ENCODE results near the gene KDM7A. TPM values are rescaled to one million over a fixed set of nuclear protein-coding genes. Genes with fewer than 3 reads are reported as not detected.
A peak's percentile ranks its signal among the peaks of the same experiment; 100 is the strongest.

The KDM7A gene
- total and polyA plus RNA-seq, 9 of the 15 experiments (the other 6 are each of a cell fraction or from before 2014, with no cell fraction given) = 0.90 to 8.4 (median 7.0) TPM

DNA sequence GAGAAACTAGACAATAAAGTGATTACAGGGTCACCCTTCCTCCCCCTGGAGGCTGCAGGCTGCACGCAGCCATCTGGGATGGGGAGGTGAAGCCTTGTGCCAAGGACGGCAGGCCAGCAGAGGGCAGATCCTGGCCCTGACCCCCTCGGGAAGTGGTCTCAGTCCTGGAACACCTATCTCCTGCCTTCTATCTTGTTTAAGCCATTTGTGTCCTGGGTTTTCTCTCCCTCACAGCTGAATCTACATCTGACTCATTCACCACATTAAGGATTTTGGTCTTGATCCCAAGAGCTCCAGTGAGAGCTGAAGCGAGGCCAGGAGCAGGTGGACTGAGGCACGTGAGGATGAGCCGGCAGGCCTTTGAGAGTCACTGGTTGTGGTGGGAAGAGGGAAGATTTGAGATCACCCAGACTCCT is 97.7 kb downstream of the KDM7A start (continued):
- TF ChIP-seq, protein P1, sequence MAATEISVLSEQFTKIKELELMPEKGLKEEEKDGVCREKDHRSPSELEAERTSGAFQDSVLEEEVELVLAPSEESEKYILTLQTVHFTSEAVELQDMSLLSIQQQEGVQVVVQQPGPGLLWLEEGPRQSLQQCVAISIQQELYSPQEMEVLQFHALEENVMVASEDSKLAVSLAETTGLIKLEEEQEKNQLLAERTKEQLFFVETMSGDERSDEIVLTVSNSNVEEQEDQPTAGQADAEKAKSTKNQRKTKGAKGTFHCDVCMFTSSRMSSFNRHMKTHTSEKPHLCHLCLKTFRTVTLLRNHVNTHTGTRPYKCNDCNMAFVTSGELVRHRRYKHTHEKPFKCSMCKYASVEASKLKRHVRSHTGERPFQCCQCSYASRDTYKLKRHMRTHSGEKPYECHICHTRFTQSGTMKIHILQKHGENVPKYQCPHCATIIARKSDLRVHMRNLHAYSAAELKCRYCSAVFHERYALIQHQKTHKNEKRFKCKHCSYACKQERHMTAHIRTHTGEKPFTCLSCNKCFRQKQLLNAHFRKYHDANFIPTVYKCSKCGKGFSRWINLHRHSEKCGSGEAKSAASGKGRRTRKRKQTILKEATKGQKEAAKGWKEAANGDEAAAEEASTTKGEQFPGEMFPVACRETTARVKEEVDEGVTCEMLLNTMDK (IDR thresholded peaks at IDR 0.05; ENCODE audit: borderline replicate concordance, insufficient read depth, low read depth, low read length, poor library complexity, severe bottlenecking) = peak; percentile 80
- TF ChIP-seq GABPA (tag; conservative IDR thresholded peaks at IDR 0.05; ENCODE audit: low read depth) (no peak), ZBTB7A (IDR thresholded peaks at IDR 0.05; ENCODE audit: borderline replicate concordance, control insufficient read depth, low read depth, low read length) (peak; percentile 42; the same call in 1 of the 2 replicates), EGR1 (conservative IDR thresholded peaks at IDR 0.05) (no peak), CBFA2T3 (IDR thresholded peaks at IDR 0.05) (no peak), KAT7 (CRISPR knock-in tag; IDR thresholded peaks at IDR 0.05; ENCODE audit: borderline replicate concordance) (no peak), ZNF354B (CRISPR knock-in tag; IDR thresholded peaks at IDR 0.05) (no peak), CBX2 (IDR thresholded peaks at IDR 0.05; ENCODE audit: insufficient read depth, low read length, poor library complexity, severe bottlenecking) (no peak), SMC3 (conservative IDR thresholded peaks at IDR 0.05; ENCODE audit: insufficient read depth, low read depth, low read length) (peak; percentile 60; the same call in 1 of the 2 replicates), ZNF274 (IDR thresholded peaks at IDR 0.05; ENCODE audit: borderline replicate concordance, low read depth, low read length) (no peak), RUNX1 (IDR thresholded peaks at IDR 0.05; ENCODE audit: low read depth) (no peak), KHSRP (IDR thresholded peaks at IDR 0.05) (no peak), RCOR1 (IDR thresholded peaks at IDR 0.05; ENCODE audit: borderline replicate concordance in 1 of 2, low read depth in 2 of 2, low read length in 2 of 2) (0 out of 4 replicates have a peak, but pooled peaks of 1 of the 2 experiments have one; percentile 22), NCOA1 (IDR thresholded peaks at IDR 0.05; ENCODE audit: low read depth) (no peak), CC2D1A (IDR thresholded peaks at IDR 0.05) (no peak), SMARCC2 (IDR thresholded peaks at IDR 0.05; ENCODE audit: low read depth) (no peak), PHF20 (IDR thresholded peaks at IDR 0.05; ENCODE audit: partially characterized antibody) (no peak)
- TF ChIP-seq, protein P2, sequence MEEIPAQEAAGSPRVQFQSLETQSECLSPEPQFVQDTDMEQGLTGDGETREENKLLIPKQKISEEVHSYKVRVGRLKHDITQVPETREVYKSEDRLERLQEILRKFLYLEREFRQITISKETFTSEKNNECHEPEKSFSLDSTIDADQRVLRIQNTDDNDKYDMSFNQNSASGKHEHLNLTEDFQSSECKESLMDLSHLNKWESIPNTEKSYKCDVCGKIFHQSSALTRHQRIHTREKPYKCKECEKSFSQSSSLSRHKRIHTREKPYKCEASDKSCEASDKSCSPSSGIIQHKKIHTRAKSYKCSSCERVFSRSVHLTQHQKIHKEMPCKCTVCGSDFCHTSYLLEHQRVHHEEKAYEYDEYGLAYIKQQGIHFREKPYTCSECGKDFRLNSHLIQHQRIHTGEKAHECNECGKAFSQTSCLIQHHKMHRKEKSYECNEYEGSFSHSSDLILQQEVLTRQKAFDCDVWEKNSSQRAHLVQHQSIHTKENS (CRISPR knock-in tag; IDR thresholded peaks at IDR 0.05) = no peak
- TF ChIP-seq, protein P3, sequence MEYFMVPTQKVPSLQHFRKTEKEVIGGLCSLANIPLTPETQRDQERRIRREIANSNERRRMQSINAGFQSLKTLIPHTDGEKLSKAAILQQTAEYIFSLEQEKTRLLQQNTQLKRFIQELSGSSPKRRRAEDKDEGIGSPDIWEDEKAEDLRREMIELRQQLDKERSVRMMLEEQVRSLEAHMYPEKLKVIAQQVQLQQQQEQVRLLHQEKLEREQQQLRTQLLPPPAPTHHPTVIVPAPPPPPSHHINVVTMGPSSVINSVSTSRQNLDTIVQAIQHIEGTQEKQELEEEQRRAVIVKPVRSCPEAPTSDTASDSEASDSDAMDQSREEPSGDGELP (CRISPR knock-in tag; IDR thresholded peaks at IDR 0.05; ENCODE audit: borderline replicate concordance) = peak; percentile 60; the same call in 1 of the 2 replicates
- TF ChIP-seq, protein P4, sequence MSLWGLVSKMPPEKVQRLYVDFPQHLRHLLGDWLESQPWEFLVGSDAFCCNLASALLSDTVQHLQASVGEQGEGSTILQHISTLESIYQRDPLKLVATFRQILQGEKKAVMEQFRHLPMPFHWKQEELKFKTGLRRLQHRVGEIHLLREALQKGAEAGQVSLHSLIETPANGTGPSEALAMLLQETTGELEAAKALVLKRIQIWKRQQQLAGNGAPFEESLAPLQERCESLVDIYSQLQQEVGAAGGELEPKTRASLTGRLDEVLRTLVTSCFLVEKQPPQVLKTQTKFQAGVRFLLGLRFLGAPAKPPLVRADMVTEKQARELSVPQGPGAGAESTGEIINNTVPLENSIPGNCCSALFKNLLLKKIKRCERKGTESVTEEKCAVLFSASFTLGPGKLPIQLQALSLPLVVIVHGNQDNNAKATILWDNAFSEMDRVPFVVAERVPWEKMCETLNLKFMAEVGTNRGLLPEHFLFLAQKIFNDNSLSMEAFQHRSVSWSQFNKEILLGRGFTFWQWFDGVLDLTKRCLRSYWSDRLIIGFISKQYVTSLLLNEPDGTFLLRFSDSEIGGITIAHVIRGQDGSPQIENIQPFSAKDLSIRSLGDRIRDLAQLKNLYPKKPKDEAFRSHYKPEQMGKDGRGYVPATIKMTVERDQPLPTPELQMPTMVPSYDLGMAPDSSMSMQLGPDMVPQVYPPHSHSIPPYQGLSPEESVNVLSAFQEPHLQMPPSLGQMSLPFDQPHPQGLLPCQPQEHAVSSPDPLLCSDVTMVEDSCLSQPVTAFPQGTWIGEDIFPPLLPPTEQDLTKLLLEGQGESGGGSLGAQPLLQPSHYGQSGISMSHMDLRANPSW (CRISPR knock-in tag; IDR thresholded peaks at IDR 0.05) = no peak
- TF ChIP-seq, protein P5, sequence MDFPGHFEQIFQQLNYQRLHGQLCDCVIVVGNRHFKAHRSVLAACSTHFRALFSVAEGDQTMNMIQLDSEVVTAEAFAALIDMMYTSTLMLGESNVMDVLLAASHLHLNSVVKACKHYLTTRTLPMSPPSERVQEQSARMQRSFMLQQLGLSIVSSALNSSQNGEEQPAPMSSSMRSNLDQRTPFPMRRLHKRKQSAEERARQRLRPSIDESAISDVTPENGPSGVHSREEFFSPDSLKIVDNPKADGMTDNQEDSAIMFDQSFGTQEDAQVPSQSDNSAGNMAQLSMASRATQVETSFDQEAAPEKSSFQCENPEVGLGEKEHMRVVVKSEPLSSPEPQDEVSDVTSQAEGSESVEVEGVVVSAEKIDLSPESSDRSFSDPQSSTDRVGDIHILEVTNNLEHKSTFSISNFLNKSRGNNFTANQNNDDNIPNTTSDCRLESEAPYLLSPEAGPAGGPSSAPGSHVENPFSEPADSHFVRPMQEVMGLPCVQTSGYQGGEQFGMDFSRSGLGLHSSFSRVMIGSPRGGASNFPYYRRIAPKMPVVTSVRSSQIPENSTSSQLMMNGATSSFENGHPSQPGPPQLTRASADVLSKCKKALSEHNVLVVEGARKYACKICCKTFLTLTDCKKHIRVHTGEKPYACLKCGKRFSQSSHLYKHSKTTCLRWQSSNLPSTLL (IDR thresholded peaks at IDR 0.05) = no peak

Data from K562 (cell line).